ENCODE data around the gene IYD.

Gene IYD

DNA sequence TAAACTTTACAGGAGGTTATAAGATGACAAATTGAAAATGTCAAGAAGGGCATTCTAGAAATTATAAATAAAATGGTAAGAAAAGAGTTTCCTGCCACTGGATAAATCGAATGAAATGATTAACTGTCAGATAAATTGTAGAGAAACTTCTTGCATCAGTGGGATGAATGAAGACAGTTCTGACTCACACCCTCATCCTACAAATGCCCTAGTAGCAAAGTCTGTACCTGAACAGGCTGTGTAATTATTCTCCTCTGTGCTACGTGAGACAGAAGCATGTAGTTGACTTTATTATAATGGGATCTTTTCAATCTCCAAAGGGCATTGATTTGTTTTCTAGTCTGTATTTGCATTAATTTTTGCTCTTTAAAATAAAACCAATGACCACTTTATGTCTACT, 47.3 kb downstream of the IYD start:
- H2BK15ac ChIP-seq (ENCODE audit: low read length): no peak overlapping the region
- H3K9ac ChIP-seq (ENCODE audit: low read depth, low read length, poor library complexity): no peak overlapping the region
- H3K23ac ChIP-seq (ENCODE audit: low read depth, low read length, poor library complexity): no peak overlapping the region
- no peak overlapping the region for H2BK5ac ChIP-seq (ENCODE audit: low read length)
- no peaks in the 10 kb centered on the region for H3K27me3 ChIP-seq (ENCODE audit: control insufficient read depth in 3 of 3, insufficient read depth in 3 of 3, low read depth in 1 of 3, low read length in 3 of 3)
- no peak for DNase-seq (ENCODE audit: low spot score)
- H2BK12ac ChIP-seq (ENCODE audit: low read length): no peak overlapping the region
- no peak overlapping the region for H2AFZ ChIP-seq (ENCODE audit: low read length)
- no peaks in the 10 kb centered on the region for H3K4me1 ChIP-seq (ENCODE audit: control insufficient read depth in 2 of 2, insufficient read depth in 1 of 2, low read depth in 1 of 2, low read length in 2 of 2)
- no peaks in the 10 kb centered on the region for H3K79me1 ChIP-seq (ENCODE audit: low read depth, low read length)
- H4K8ac ChIP-seq (ENCODE audit: low read depth, low read length): no peak overlapping the region
- no peak overlapping the region for H3K4me3 ChIP-seq (ENCODE audit: low read length in 2 of 2)
- no peak overlapping the region for H4K91ac ChIP-seq (ENCODE audit: low read depth, low read length, poor library complexity)
- H3K14ac ChIP-seq (ENCODE audit: low read length): no peak overlapping the region
- H2AK5ac ChIP-seq (ENCODE audit: low read depth, low read length): no peak overlapping the region
- H3K36me3 ChIP-seq (replicated peaks in 1 of 2; ENCODE audit: control insufficient read depth in 2 of 2, insufficient read depth in 2 of 2, low read length in 2 of 2): no peaks in the 10 kb centered on the region
- H3K4me2 ChIP-seq (ENCODE audit: insufficient read depth, low read length, poor library complexity, severe bottlenecking): no peak overlapping the region
- H3K4ac ChIP-seq (ENCODE audit: low read length): no peak overlapping the region
- H3K18ac ChIP-seq (ENCODE audit: low read length): no peak overlapping the region
- no CpG with 5 or more reads among the region's 2 CpGs for WGBS, 2 donors (ENCODE audit: extremely low coverage in 2 of 2, insufficient read length in 2 of 2, insufficient replicate concordance in 1 of 2)
- H3K27ac ChIP-seq (replicated peaks; ENCODE audit: low read length): no peak overlapping the region
- no peak overlapping the region for H2BK120ac ChIP-seq (ENCODE audit: low read depth, low read length)
- peaks cover 2 to 10% of the 10 kb centered on the region in 2 donors for H3K9me3 ChIP-seq (replicated peaks in 1 of 2; ENCODE audit: control insufficient read depth in 2 of 2, insufficient read depth in 1 of 2, low read depth in 1 of 2, low read length in 2 of 2)

- no CpG with 5 or more reads among the region's 6 CpGs for WGBS, 2 donors (ENCODE audit: extremely low coverage in 2 of 2, insufficient read length in 2 of 2, insufficient replicate concordance in 1 of 2)
- no peaks in the 10 kb centered on the region for H3K4me1 ChIP-seq (ENCODE audit: control insufficient read depth in 2 of 2, insufficient read depth in 1 of 2, low read depth in 1 of 2, low read length in 2 of 2)
- no peak overlapping the region for H4K91ac ChIP-seq (ENCODE audit: low read depth, low read length, poor library complexity)
- no peak overlapping the region for H2BK120ac ChIP-seq (ENCODE audit: low read depth, low read length)
- no peak overlapping the region for H3K14ac ChIP-seq (ENCODE audit: low read length)
- no peaks in the 10 kb centered on the region for H3K27me3 ChIP-seq (ENCODE audit: control insufficient read depth in 3 of 3, insufficient read depth in 3 of 3, low read depth in 1 of 3, low read length in 3 of 3)
- no peak overlapping the region for H3K23ac ChIP-seq (ENCODE audit: low read depth, low read length, poor library complexity)
- no peak overlapping the region for H2AK5ac ChIP-seq (ENCODE audit: low read depth, low read length)
- no peak overlapping the region for H2BK12ac ChIP-seq (ENCODE audit: low read length)
- H3K4me3 ChIP-seq (ENCODE audit: low read length in 2 of 2): no peak overlapping the region
- peaks cover 2 to 10% of the 10 kb centered on the region in 2 donors for H3K9me3 ChIP-seq (replicated peaks in 1 of 2; ENCODE audit: control insufficient read depth in 2 of 2, insufficient read depth in 1 of 2, low read depth in 1 of 2, low read length in 2 of 2)
- H4K8ac ChIP-seq (ENCODE audit: low read depth, low read length): no peak overlapping the region
- H2BK15ac ChIP-seq (ENCODE audit: low read length): no peak overlapping the region
- no peak overlapping the region for H3K18ac ChIP-seq (ENCODE audit: low read length)
- no peaks in the 10 kb centered on the region for H3K79me1 ChIP-seq (ENCODE audit: low read depth, low read length)
- peak overlapping the region; percentile 55 for H2AFZ ChIP-seq (ENCODE audit: low read length)
- no peak overlapping the region for H3K4me2 ChIP-seq (ENCODE audit: insufficient read depth, low read length, poor library complexity, severe bottlenecking)
- H3K9ac ChIP-seq (ENCODE audit: low read depth, low read length, poor library complexity): no peak overlapping the region
- no peak overlapping the region for H2BK5ac ChIP-seq (ENCODE audit: low read length)
- H3K4ac ChIP-seq (ENCODE audit: low read length): no peak overlapping the region
- DNase-seq (ENCODE audit: low spot score): no peak
- H3K27ac ChIP-seq (replicated peaks; ENCODE audit: low read length): no peak overlapping the region
- H3K36me3 ChIP-seq (replicated peaks in 1 of 2; ENCODE audit: control insufficient read depth in 2 of 2, insufficient read depth in 2 of 2, low read length in 2 of 2): no peaks in the 10 kb centered on the region
Measured at GRCh38 chr6:150417250-150417649, 48.4 kb downstream of the IYD start.

DNA sequence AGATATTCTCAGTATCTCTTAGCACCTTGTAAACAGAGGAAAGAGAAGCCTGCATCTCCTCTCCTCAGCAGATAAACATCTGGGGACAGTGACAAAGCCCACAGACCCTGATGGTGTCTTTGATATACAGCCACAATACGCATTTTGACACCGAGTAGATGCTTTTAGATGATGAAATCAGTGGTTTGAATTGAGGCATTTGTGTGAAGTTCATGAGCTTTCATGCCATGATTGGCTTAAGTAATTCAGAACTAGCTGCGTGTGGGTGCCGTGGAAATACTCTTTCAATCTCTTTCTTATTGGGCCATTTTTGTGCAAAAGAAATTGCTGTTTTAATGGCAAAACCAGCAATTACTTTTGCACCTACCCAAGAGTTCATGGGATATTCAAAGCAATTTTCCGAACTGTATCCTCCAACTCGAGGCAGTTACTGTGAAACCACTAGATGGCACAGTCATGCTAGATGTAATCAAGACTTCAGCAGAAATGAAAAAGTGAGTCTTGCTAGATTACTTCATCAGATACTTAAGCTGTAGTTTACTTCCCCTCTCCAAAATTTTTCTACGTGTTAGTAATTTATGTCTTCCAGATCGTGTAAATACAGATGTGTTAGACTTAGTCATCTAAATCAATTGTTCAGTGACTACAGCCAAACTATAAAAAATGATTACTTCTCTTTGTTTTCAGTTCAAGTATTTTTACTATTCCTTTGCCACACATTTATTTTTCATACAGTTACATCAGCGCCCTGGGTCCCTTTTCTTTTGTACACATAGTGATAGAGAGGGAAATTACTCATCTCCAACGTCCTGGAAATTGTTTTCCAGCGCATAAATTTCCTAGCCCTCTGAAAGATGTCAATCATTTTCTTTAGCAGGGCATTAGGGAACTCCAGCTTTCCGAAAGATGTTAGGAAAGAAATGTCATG, 49.4 kb downstream of the IYD start:
- Histone ChIP-seq H2AFZ (ENCODE audit: low read length) (peak overlapping the region; percentile 95), H3K27me3 (ENCODE audit: control insufficient read depth in 3 of 3, insufficient read depth in 3 of 3, low read depth in 1 of 3, low read length in 3 of 3) (no peaks in the 10 kb centered on the region), H3K4me3 (ENCODE audit: low read length in 2 of 2) (peak overlapping the region in 1 of 2 donors; percentile 32), H4K91ac (ENCODE audit: low read depth, low read length, poor library complexity) (no peak overlapping the region), H4K8ac (ENCODE audit: low read depth, low read length) (no peak overlapping the region), H2AK5ac (ENCODE audit: low read depth, low read length) (no peak overlapping the region), H3K18ac (ENCODE audit: low read length) (no peak overlapping the region), H3K23ac (ENCODE audit: low read depth, low read length, poor library complexity) (no peak overlapping the region), H3K4me1 (ENCODE audit: control insufficient read depth in 2 of 2, insufficient read depth in 1 of 2, low read depth in 1 of 2, low read length in 2 of 2) (no peaks in the 10 kb centered on the region), H3K4ac (ENCODE audit: low read length) (no peak overlapping the region), H3K4me2 (ENCODE audit: insufficient read depth, low read length, poor library complexity, severe bottlenecking) (no peak overlapping the region), H3K79me1 (ENCODE audit: low read depth, low read length) (no peaks in the 10 kb centered on the region), H3K14ac (ENCODE audit: low read length) (no peak overlapping the region), H3K36me3 (replicated peaks in 1 of 2; ENCODE audit: control insufficient read depth in 2 of 2, insufficient read depth in 2 of 2, low read length in 2 of 2) (no peaks in the 10 kb centered on the region), H2BK120ac (ENCODE audit: low read depth, low read length) (no peak overlapping the region), H2BK5ac (ENCODE audit: low read length) (no peak overlapping the region), H3K9me3 (replicated peaks in 1 of 2; ENCODE audit: control insufficient read depth in 2 of 2, insufficient read depth in 1 of 2, low read depth in 1 of 2, low read length in 2 of 2) (peaks cover 2 to 10% of the 10 kb centered on the region in 2 donors), H3K9ac (ENCODE audit: low read depth, low read length, poor library complexity) (no peak overlapping the region), H2BK12ac (ENCODE audit: low read length) (no peak overlapping the region), H3K27ac (replicated peaks; ENCODE audit: low read length) (no peak overlapping the region), H2BK15ac (ENCODE audit: low read length) (no peak overlapping the region)
- DNase-seq (ENCODE audit: low spot score): peak; percentile 39
- WGBS, 2 donors (ENCODE audit: extremely low coverage in 2 of 2, insufficient read length in 2 of 2, insufficient replicate concordance in 1 of 2): no CpG with 5 or more reads among the region's 12 CpGs

- Histone ChIP-seq H3K4me1 (ENCODE audit: control insufficient read depth in 2 of 2, insufficient read depth in 1 of 2, low read depth in 1 of 2, low read length in 2 of 2) (no peaks in the 10 kb centered on the region), H3K14ac (ENCODE audit: low read length) (no peak overlapping the region), H2BK12ac (ENCODE audit: low read length) (no peak overlapping the region), H3K4me2 (ENCODE audit: insufficient read depth, low read length, poor library complexity, severe bottlenecking) (peak overlapping the region; percentile 26), H3K4ac (ENCODE audit: low read length) (no peak overlapping the region), H3K36me3 (replicated peaks in 1 of 2; ENCODE audit: control insufficient read depth in 2 of 2, insufficient read depth in 2 of 2, low read length in 2 of 2) (no peaks in the 10 kb centered on the region), H3K18ac (ENCODE audit: low read length) (peak overlapping the region; percentile 69), H3K27me3 (ENCODE audit: control insufficient read depth in 3 of 3, insufficient read depth in 3 of 3, low read depth in 1 of 3, low read length in 3 of 3) (no peaks in the 10 kb centered on the region), H4K8ac (ENCODE audit: low read depth, low read length) (no peak overlapping the region), H3K4me3 (ENCODE audit: low read length in 2 of 2) (peak overlapping the region in 1 of 2 donors; percentile 32), H3K27ac (replicated peaks; ENCODE audit: low read length) (no peak overlapping the region), H3K9me3 (replicated peaks in 1 of 2; ENCODE audit: control insufficient read depth in 2 of 2, insufficient read depth in 1 of 2, low read depth in 1 of 2, low read length in 2 of 2) (peaks cover 3 to 4% of the 10 kb centered on the region in 2 donors), H4K91ac (ENCODE audit: low read depth, low read length, poor library complexity) (no peak overlapping the region), H3K79me1 (ENCODE audit: low read depth, low read length) (no peaks in the 10 kb centered on the region), H3K23ac (ENCODE audit: low read depth, low read length, poor library complexity) (no peak overlapping the region), H2BK15ac (ENCODE audit: low read length) (no peak overlapping the region), H2AFZ (ENCODE audit: low read length) (peak overlapping the region; percentile 95), H2BK120ac (ENCODE audit: low read depth, low read length) (no peak overlapping the region), H2AK5ac (ENCODE audit: low read depth, low read length) (no peak overlapping the region), H2BK5ac (ENCODE audit: low read length) (no peak overlapping the region), H3K9ac (ENCODE audit: low read depth, low read length, poor library complexity) (no peak overlapping the region)
- DNase-seq (ENCODE audit: low spot score): peak; percentile 21
- no CpG with 5 or more reads among the region's 23 CpGs for WGBS, 2 donors (ENCODE audit: extremely low coverage in 2 of 2, insufficient read length in 2 of 2, insufficient replicate concordance in 1 of 2)
Measured at GRCh38 chr6:150418827-150419594, 50.2 kb downstream of the IYD start.
